CD4-positive, alpha-beta T cell treated with Interleukin-21 for 1 hour (primary cell): ENCODE results near the gene OSBPL10.
"Not testable (repeated sequence)": the region's sequence is repeated elsewhere in the genome, so short reads cannot be mapped to it uniquely, and the experiment has no call there.

Experiments
- DNase-seq: peaks from one replicate; pipeline ENCODE4 v3.0.0-alpha.2; 2020

Gene OSBPL10

GRCh38 chr3:31804251-31805051 lies 176.6 kb downstream of the OSBPL10 start:
- no peak for DNase-seq

- DNase-seq, result no peak
Measured at GRCh38 chr3:31802981-31803740, 177.9 kb downstream of the OSBPL10 start.

GRCh38 chr3:31800436-31800835 lies 180.6 kb downstream of the OSBPL10 start:
- no peak for DNase-seq

GRCh38 chr3:31798840-31799239 lies 182.2 kb downstream of the OSBPL10 start:
- DNase-seq, result no peak

GRCh38 chr3:31793821-31794220 lies 187.2 kb downstream of the OSBPL10 start:
- DNase-seq, result no peak

GRCh38 chr3:31791090-31791430 lies 190.0 kb downstream of the OSBPL10 start:
- no peak for DNase-seq

GRCh38 chr3:31790193-31791089 lies 190.6 kb downstream of the OSBPL10 start:
- no peak for DNase-seq

- DNase-seq, result no peak
Measured at GRCh38 chr3:31789429-31789828, 191.6 kb downstream of the OSBPL10 start.

- DNase-seq, result no peak
Measured at GRCh38 chr3:31785734-31786133, 195.3 kb downstream of the OSBPL10 start.

- DNase-seq, result no peak
Measured at GRCh38 chr3:31785286-31785685, 195.8 kb downstream of the OSBPL10 start.

- DNase-seq, result not testable (repeated sequence)
Measured at GRCh38 chr3:31783851-31784250, 197.2 kb downstream of the OSBPL10 start.

- DNase-seq, result not testable (repeated sequence)
Measured at GRCh38 chr3:31782306-31782705, 198.8 kb downstream of the OSBPL10 start.

- DNase-seq, result no peak
Measured at GRCh38 chr3:31779514-31779913, 201.5 kb downstream of the OSBPL10 start.

- DNase-seq, result no peak
Measured at GRCh38 chr3:31777887-31778286, 203.2 kb downstream of the OSBPL10 start.

GRCh38 chr3:31777092-31777491 lies 204.0 kb downstream of the OSBPL10 start:
- no peak for DNase-seq

- DNase-seq, result no peak
Measured at GRCh38 chr3:31776016-31776415, 205.0 kb downstream of the OSBPL10 start.

GRCh38 chr3:31775383-31775782 lies 205.7 kb downstream of the OSBPL10 start:
- no peak for DNase-seq

GRCh38 chr3:31772758-31773473 lies 208.1 kb downstream of the OSBPL10 start:
- DNase-seq, result no peak

- no peak for DNase-seq
Measured at GRCh38 chr3:31772272-31772671, 208.8 kb downstream of the OSBPL10 start.

- no peak for DNase-seq
Measured at GRCh38 chr3:31770822-31771326, 210.2 kb downstream of the OSBPL10 start.

- peak; percentile 50 for DNase-seq
Measured at GRCh38 chr3:31768479-31769125, 212.5 kb downstream of the OSBPL10 start.

GRCh38 chr3:31767920-31768319 lies 213.1 kb downstream of the OSBPL10 start:
- DNase-seq, result no peak
